OCI-LY1 (cell line): Measurements from ENCODE around the gene MSRB3.

ENCODE experiments used
- H2AFZ ChIP-seq: fragments of 200-600 bp; sonication (generic), shearing (Covaris generic); 2 replicates; pipeline ENCODE4 v1.6.0; 2014; ENCODE audit warnings: antibody characterized with exemption, mild to moderate bottlenecking, low read length
- H3F3A ChIP-seq: fragments of 200-600 bp; sonication (generic), shearing (Covaris generic); 2 replicates; pipeline ENCODE4 v1.6.0; 2014; ENCODE audit warnings: mild to moderate bottlenecking, antibody characterized with exemption, low read length, moderate library complexity; ENCODE audit not compliant: insufficient read depth
- H3K27ac ChIP-seq: fragments of 200-600 bp; sonication (generic); 2 replicates; pipeline ENCODE4 v1.5.1; 2014; ENCODE audit warnings: low read length, mixed run types, mild to moderate bottlenecking, low read depth; ENCODE audit not compliant: poor library complexity, severe bottlenecking
- H3K27me3 ChIP-seq: fragments of 200-600 bp; sonication (generic); 2 replicates; pipeline ENCODE4 v1.6.0; 2014; ENCODE audit warnings: antibody characterized with exemption, mild to moderate bottlenecking, low read length, moderate library complexity; ENCODE audit not compliant: insufficient read depth
- H3K36me3 ChIP-seq: fragments of 200-600 bp; sonication (generic); 2 replicates; pipeline ENCODE4 v1.6.1; 2014; ENCODE audit warnings: mild to moderate bottlenecking, antibody characterized with exemption, low read length, moderate library complexity, mixed read lengths; ENCODE audit not compliant: insufficient read depth
- H3K4me1 ChIP-seq: fragments of 200-600 bp; sonication (generic); 2 replicates; pipeline ENCODE4 v1.5.1; 2014; ENCODE audit warnings: mild to moderate bottlenecking, low read length, moderate library complexity; ENCODE audit not compliant: insufficient read depth, severe bottlenecking
- H3K4me2 ChIP-seq: fragments of 200-600 bp; sonication (generic), shearing (Covaris generic); 2 replicates; pipeline ENCODE4 v1.6.1; 2014; ENCODE audit warnings: low read length
- H3K4me3 ChIP-seq: fragments of 200-600 bp; sonication (generic); 2 replicates; pipeline ENCODE4 v1.5.1; 2014; ENCODE audit warnings: low read length, low read depth, mild to moderate bottlenecking, mixed read lengths; ENCODE audit not compliant: poor library complexity, severe bottlenecking
- H3K79me2 ChIP-seq: fragments of 200-600 bp; shearing (Covaris generic); 2 replicates; pipeline ENCODE4 v1.6.1; 2016; ENCODE audit warnings: mixed run types, low read length, mixed read lengths; ENCODE audit not compliant: insufficient read depth
- H3K9ac ChIP-seq: fragments of 200-600 bp; sonication (generic), shearing (Covaris generic); 2 replicates; pipeline ENCODE4 v1.6.1; 2014; ENCODE audit warnings: mild to moderate bottlenecking, low read length, mixed read lengths
- H3K9me2 ChIP-seq: fragments of 200-600 bp; sonication (generic), shearing (Covaris generic); 2 replicates; pipeline ENCODE4 v1.6.1; 2014; ENCODE audit warnings: low read depth, mild to moderate bottlenecking, low read length, mixed read lengths
- H3K9me3 ChIP-seq: fragments of 200-600 bp; shearing (Covaris generic); 2 replicates; pipeline ENCODE4 v1.6.1; 2014; ENCODE audit warnings: low read length, mixed read lengths
- H4K20me1 ChIP-seq: fragments of 200-600 bp; sonication (generic), shearing (Covaris generic); 2 replicates; pipeline ENCODE4 v1.6.0; 2016; ENCODE audit warnings: mild to moderate bottlenecking, low read length; ENCODE audit not compliant: insufficient read depth
- EZH2 ChIP-seq: fragments of 200-600 bp; sonication (generic), shearing (Covaris generic); IDR thresholded peaks from 2 replicates; pipeline ENCODE4 v1.8.0; 2017; ENCODE audit warnings: borderline replicate concordance, mixed run types, mild to moderate bottlenecking, antibody characterized with exemption, low read length, moderate library complexity, mixed read lengths
- TF ChIP-seq, protein P1 (sequence below): fragments of 200-600 bp; sonication (generic), shearing (Covaris generic); IDR thresholded peaks from 2 replicates; pipeline ENCODE4 v1.5.1; 2017; ENCODE audit warnings: mild to moderate bottlenecking, antibody characterized with exemption, low read length, moderate library complexity, mixed read lengths

Gene MSRB3

DNA sequence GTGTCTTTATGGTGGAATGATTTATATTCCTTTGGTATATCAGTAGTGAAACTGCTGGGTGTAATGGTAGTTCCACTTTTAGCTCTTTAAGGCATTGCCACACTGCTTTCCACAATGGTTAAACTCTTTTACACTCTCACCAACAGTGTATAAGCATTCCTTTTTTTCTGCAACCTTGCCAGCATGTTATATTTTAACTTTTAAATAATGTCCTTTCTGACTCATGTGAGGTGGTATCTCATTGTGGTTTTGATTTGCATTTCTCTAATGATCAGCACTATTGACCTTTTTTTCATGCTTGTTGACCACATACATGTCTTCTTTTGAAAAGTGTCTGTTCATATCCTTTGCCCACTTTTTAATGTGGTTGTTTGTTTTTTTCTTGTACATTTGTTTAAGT, 142.5 kb downstream of the MSRB3 start:
- H3K9me3 ChIP-seq: no peaks in the 10 kb centered on the region
- no peaks in the 10 kb centered on the region for H4K20me1 ChIP-seq
- H3K4me3 ChIP-seq: no peak overlapping the region
- H3K9ac ChIP-seq: no peak overlapping the region
- no peak overlapping the region for H2AFZ ChIP-seq
- H3K36me3 ChIP-seq: no peaks in the 10 kb centered on the region
- no peaks in the 10 kb centered on the region for H3K4me1 ChIP-seq
- no peaks in the 10 kb centered on the region for H3K9me2 ChIP-seq
- H3K4me2 ChIP-seq: no peak overlapping the region
- TF ChIP-seq, protein P1, sequence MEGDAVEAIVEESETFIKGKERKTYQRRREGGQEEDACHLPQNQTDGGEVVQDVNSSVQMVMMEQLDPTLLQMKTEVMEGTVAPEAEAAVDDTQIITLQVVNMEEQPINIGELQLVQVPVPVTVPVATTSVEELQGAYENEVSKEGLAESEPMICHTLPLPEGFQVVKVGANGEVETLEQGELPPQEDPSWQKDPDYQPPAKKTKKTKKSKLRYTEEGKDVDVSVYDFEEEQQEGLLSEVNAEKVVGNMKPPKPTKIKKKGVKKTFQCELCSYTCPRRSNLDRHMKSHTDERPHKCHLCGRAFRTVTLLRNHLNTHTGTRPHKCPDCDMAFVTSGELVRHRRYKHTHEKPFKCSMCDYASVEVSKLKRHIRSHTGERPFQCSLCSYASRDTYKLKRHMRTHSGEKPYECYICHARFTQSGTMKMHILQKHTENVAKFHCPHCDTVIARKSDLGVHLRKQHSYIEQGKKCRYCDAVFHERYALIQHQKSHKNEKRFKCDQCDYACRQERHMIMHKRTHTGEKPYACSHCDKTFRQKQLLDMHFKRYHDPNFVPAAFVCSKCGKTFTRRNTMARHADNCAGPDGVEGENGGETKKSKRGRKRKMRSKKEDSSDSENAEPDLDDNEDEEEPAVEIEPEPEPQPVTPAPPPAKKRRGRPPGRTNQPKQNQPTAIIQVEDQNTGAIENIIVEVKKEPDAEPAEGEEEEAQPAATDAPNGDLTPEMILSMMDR: no peak
- no peak for TF ChIP-seq EZH2
- H3K79me2 ChIP-seq: no peaks in the 10 kb centered on the region
- H3K27ac ChIP-seq: no peak overlapping the region
- no peaks in the 10 kb centered on the region for H3F3A ChIP-seq
- H3K27me3 ChIP-seq: no peaks in the 10 kb centered on the region

DNA sequence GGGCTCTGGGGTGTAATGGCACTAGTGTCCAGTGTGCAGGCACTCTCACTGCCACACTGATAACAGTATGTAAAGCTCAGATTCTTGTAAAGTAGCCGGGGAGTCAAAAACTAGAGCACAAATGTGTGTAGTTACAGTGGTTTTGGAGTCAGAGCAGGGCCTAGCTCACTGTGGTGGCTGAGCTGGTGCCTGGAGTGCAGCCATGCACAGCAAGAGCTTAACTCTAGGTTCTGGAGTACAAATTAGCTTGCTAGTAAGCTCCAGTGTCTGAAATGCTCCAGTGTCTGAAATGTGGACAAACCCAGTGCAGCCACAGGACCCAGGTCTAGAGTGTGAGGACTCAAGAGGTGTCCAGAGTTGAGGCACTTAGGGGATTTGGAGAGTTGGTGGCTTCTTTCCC, 149.2 kb downstream of the MSRB3 start:
- no peak overlapping the region for H2AFZ ChIP-seq
- H3K9ac ChIP-seq: no peak overlapping the region
- H3K4me2 ChIP-seq: no peak overlapping the region
- H4K20me1 ChIP-seq: no peaks in the 10 kb centered on the region
- no peaks in the 10 kb centered on the region for H3F3A ChIP-seq
- no peaks in the 10 kb centered on the region for H3K9me2 ChIP-seq
- no peaks in the 10 kb centered on the region for H3K27me3 ChIP-seq
- no peaks in the 10 kb centered on the region for H3K79me2 ChIP-seq
- TF ChIP-seq, protein P1: no peak
- no peak for TF ChIP-seq EZH2
- no peaks in the 10 kb centered on the region for H3K9me3 ChIP-seq
- no peaks in the 10 kb centered on the region for H3K4me1 ChIP-seq
- H3K36me3 ChIP-seq: no peaks in the 10 kb centered on the region
- no peak overlapping the region for H3K27ac ChIP-seq
- H3K4me3 ChIP-seq: no peak overlapping the region

GRCh38 chr12:65430006-65430405, 151.5 kb downstream of the MSRB3 start:
- Histone ChIP-seq H3K4me2 (no peak overlapping the region), H3F3A (no peaks in the 10 kb centered on the region), H3K4me1 (no peaks in the 10 kb centered on the region), H3K27me3 (no peaks in the 10 kb centered on the region), H3K9me2 (no peaks in the 10 kb centered on the region), H3K36me3 (no peaks in the 10 kb centered on the region), H4K20me1 (no peaks in the 10 kb centered on the region), H3K9ac (no peak overlapping the region), H3K27ac (no peak overlapping the region), H3K79me2 (no peaks in the 10 kb centered on the region), H3K4me3 (no peak overlapping the region), H3K9me3 (no peaks in the 10 kb centered on the region), H2AFZ (no peak overlapping the region)
- TF ChIP-seq, protein P1: no peak
- no peak for TF ChIP-seq EZH2
